GM21619 (cell line): ENCODE data around the gene DSE.

Experiments
- ATAC-seq: cut with Tn5 transposase; IDR thresholded peaks from one replicate; pipeline ENCODE4 v1.9.1; 2021; ENCODE audit not compliant: unreplicated experiment

The DSE gene

DNA sequence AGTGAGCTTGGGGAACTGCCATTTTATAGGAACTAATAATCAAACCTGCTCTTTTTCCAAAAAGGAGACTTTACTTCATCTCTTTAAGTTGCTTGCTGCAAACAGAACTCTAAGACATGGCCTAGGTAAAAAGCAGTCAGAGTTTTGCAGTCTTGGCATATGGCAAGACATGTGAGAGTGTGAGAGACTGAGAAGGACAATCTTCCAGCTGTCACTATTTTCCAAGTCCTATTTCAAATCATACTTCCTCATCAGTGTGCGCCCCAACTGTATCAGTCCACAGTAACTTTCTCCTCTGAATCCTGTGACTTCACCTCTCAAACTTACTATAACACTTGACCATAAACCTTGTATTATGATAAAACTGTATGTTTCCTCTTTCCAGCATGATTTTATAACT, 100.8 kb downstream of the DSE start:
- ATAC-seq: no peak

GRCh38 chr6:116472706-116473105, 102.0 kb downstream of the DSE start:
- ATAC-seq: no peak

DNA sequence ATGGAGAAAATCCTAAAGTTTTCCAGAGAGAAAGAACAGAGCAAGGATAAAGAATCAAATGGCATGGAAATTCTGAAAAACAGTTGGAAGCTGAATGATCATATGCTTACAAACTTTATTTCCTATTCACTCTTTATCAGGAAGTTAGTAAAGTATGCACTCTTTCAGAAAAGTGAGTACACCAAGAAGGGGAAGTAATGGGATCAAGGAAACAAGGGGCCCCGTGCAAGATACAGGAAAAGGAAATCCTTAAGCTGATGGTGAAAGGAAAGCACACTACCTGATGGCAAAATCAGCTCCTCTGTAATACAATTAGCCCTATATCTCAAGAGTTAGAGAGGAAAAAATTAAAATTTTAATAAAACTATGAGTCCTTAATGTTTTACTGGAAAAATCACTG, 104.4 kb downstream of the DSE start:
- no peak for ATAC-seq

GRCh38 chr6:116476002-116476678, 105.4 kb downstream of the DSE start:
- ATAC-seq: peak; percentile 100

- no peak for ATAC-seq
Observed at GRCh38 chr6:116482780-116483179, 112.0 kb downstream of the DSE start.

- ATAC-seq: no peak
Observed at GRCh38 chr6:116483616-116484015, 112.9 kb downstream of the DSE start.

DNA sequence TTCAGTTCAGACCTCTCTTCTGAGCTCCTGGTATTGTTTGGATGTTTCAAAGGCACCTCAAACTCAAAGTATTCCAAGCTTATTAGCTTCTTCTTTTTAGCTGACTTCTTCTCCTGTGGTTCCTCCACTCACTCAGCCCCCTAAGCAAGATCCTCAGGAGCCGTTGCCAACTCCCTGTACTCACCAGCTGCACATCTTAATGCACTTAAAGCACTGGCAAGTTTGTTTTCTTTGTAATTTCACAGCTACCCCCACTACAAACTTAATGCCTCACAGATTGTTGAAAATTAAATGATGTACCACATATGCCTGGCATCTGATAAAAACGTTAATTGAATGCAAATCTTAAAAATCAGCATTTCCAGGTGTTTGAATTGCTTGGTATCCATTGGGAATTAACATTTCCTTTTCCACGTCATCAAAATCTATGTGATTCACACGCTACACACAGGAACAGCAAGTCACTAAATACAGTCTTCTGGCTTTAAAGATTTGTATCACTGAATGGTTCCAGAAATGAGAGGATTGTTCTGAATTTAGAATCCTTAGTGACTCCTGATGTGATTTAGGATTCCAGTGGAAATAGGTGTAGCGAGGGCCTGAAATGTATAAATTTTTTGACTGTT, 114.9 kb downstream of the DSE start:
- ATAC-seq: no peak

DNA sequence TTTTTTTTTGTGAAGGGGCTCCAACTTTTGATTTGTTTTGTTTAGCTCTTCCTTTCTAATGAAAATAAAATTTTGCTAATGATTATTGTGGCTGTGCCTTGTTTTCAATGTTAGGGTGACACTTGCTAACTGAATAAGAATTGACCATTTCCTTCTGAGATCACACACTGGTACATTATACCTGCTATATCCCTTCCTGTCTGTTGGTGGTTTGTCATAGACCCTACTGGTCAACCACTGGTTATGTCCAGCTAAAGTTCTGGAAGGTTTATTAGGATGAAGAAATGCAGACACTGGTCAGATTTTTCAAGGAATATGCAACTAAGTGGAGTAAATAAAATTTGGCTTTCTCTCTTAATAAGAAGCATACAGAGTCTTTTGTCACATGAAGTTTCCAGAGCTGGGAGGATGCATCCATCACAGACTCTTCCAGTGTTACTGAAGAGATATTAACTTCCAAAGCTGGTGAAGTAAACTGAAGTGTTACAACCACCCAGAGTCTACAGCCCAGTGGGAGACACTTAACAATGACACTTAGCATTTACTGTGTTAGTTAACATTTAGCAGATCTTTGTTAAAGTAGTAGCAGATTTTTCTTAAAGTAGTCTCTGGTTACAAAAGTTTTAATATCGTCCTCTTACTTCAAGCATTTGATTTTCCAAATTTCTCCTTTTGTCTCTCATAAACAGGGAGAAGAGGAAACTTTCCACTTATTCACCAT, 121.0 kb downstream of the DSE start:
- no peak for ATAC-seq

- ATAC-seq: no peak
Observed at GRCh38 chr6:116492331-116493067, 121.8 kb downstream of the DSE start.
